MM.1S (cell line): ENCODE results near the gene NACA2.

Source experiments
- DNase-seq: peaks from one replicate; pipeline ENCODE4 v3.0.0-alpha.2; 2015
- H2AFZ ChIP-seq: fragments of 300-600 bp; sonication (generic); 2 replicates; pipeline ENCODE4 v1.6.0; 2016; ENCODE audit warnings: antibody characterized with exemption, low read length
- H3F3A ChIP-seq: fragments of 300-600 bp; sonication (generic); 2 replicates; pipeline ENCODE4 v1.6.1; 2016; ENCODE audit warnings: mild to moderate bottlenecking, antibody characterized with exemption, low read length, moderate library complexity, mixed read lengths; ENCODE audit not compliant: insufficient read depth
- H3K27ac ChIP-seq: fragments of 300-600 bp; sonication (generic); 2 replicates; pipeline ENCODE4 v1.5.1; 2016; ENCODE audit warnings: mild to moderate bottlenecking, low read length
- H3K27me3 ChIP-seq: fragments of 300-600 bp; sonication (generic); replicated peaks from 2 replicates; pipeline ENCODE4 v1.6.0; 2016; ENCODE audit warnings: low read length; ENCODE audit not compliant: insufficient read depth
- H3K36me3 ChIP-seq: fragments of 300-600 bp; sonication (generic); replicated peaks from 2 replicates; pipeline ENCODE4 v1.6.1; 2016; ENCODE audit warnings: mild to moderate bottlenecking, low read length, mixed read lengths; ENCODE audit not compliant: insufficient read depth
- H3K4me1 ChIP-seq: fragments of 300-600 bp; sonication (generic); 2 replicates; pipeline ENCODE4 v1.6.1; 2016; ENCODE audit warnings: low read length, mixed read lengths
- H3K4me2 ChIP-seq: fragments of 300-600 bp; sonication (generic); 2 replicates; pipeline ENCODE4 v1.6.0; 2016; ENCODE audit warnings: low read depth, low read length
- H3K4me3 ChIP-seq: fragments of 300-600 bp; sonication (generic); 2 replicates; pipeline ENCODE4 v1.5.1; 2016; ENCODE audit warnings: low read length, mixed read lengths
- H3K79me2 ChIP-seq: fragments of 300-600 bp; sonication (generic); 2 replicates; pipeline ENCODE4 v1.6.1; 2016; ENCODE audit warnings: mixed run types, low read length, mixed read lengths
- H3K9ac ChIP-seq: fragments of 300-600 bp; sonication (generic); 2 replicates; pipeline ENCODE4 v1.6.1; 2016; ENCODE audit warnings: low read length, mixed read lengths
- H3K9me2 ChIP-seq: fragments of 300-600 bp; sonication (generic); replicated peaks from 2 replicates; pipeline ENCODE4 v1.6.1; 2016; ENCODE audit warnings: mild to moderate bottlenecking, low read length, mixed read lengths; ENCODE audit not compliant: insufficient read depth
- H3K9me3 ChIP-seq: fragments of 300-600 bp; sonication (generic); replicated peaks from 2 replicates; pipeline ENCODE4 v1.6.1; 2016; ENCODE audit warnings: mild to moderate bottlenecking, low read length, mixed read lengths; ENCODE audit not compliant: insufficient read depth
- H4K20me1 ChIP-seq: fragments of 300-600 bp; sonication (generic); 2 replicates; pipeline ENCODE4 v1.6.1; 2016; ENCODE audit warnings: mild to moderate bottlenecking, low read length, moderate library complexity, mixed read lengths; ENCODE audit not compliant: insufficient read depth
- EZH2 ChIP-seq: fragments of 300-600 bp; sonication (generic); optimal IDR thresholded peaks from 2 replicates; pipeline ENCODE3; 2017; ENCODE audit warnings: low read depth, mild to moderate bottlenecking, antibody characterized with exemption, low read length, mixed read lengths
- EZH2phosphoT487 ChIP-seq: fragments of 300-600 bp; sonication (generic); IDR thresholded peaks from 2 replicates; pipeline ENCODE4 v1.6.1; 2018; ENCODE audit warnings: antibody characterized with exemption, low read length
- TF ChIP-seq, protein P1 (sequence below): fragments of 300-600 bp; sonication (generic); IDR thresholded peaks from 2 replicates; pipeline ENCODE4 v1.5.1; 2016; ENCODE audit warnings: antibody characterized with exemption, low read length, mixed read lengths

Gene NACA2

GRCh38 chr17:61578645-61579044 lies 12.4 kb downstream of the NACA2 start:
- H4K20me1 ChIP-seq = no peaks in the 10 kb centered on the region
- no peak overlapping the region for H3K4me3 ChIP-seq
- no peak for DNase-seq
- H3K27me3 ChIP-seq = no peaks in the 10 kb centered on the region
- H3K36me3 ChIP-seq = no peaks in the 10 kb centered on the region
- no peaks in the 10 kb centered on the region for H3K79me2 ChIP-seq
- no peak overlapping the region for H2AFZ ChIP-seq
- no peaks in the 10 kb centered on the region for H3K9me2 ChIP-seq
- TF ChIP-seq, protein P1, sequence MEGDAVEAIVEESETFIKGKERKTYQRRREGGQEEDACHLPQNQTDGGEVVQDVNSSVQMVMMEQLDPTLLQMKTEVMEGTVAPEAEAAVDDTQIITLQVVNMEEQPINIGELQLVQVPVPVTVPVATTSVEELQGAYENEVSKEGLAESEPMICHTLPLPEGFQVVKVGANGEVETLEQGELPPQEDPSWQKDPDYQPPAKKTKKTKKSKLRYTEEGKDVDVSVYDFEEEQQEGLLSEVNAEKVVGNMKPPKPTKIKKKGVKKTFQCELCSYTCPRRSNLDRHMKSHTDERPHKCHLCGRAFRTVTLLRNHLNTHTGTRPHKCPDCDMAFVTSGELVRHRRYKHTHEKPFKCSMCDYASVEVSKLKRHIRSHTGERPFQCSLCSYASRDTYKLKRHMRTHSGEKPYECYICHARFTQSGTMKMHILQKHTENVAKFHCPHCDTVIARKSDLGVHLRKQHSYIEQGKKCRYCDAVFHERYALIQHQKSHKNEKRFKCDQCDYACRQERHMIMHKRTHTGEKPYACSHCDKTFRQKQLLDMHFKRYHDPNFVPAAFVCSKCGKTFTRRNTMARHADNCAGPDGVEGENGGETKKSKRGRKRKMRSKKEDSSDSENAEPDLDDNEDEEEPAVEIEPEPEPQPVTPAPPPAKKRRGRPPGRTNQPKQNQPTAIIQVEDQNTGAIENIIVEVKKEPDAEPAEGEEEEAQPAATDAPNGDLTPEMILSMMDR = no peak
- TF ChIP-seq EZH2 (no peak), EZH2phosphoT487 (no peak)
- H3F3A ChIP-seq = no peaks in the 10 kb centered on the region
- no peaks in the 10 kb centered on the region for H3K4me1 ChIP-seq
- no peak overlapping the region for H3K27ac ChIP-seq
- no peaks in the 10 kb centered on the region for H3K9me3 ChIP-seq
- H3K4me2 ChIP-seq = no peak overlapping the region
- no peak overlapping the region for H3K9ac ChIP-seq

DNA sequence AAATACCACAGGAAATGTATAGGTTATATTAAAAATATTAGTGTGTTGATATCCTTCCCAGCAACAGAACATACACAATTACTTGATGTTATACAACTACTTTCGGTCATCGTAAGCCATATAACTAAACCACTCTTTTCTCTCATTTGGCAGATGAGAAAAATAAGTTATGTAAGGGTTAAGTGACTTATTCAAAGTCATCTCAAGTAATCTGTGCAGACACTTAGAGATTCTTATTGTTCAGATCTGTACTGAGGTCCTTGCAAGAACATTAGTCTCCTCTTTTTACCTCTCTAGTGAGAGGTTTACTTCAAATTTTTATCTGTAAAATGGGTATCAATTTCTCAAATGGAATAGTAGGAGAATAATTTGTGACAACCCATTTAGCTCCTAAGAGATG lies 15.0 kb downstream of the NACA2 start:
- DNase-seq = no peak
- Histone ChIP-seq H3K27me3 (no peaks in the 10 kb centered on the region), H4K20me1 (no peaks in the 10 kb centered on the region), H3K4me1 (no peaks in the 10 kb centered on the region), H2AFZ (no peak overlapping the region), H3K4me3 (no peak overlapping the region), H3K9me2 (no peaks in the 10 kb centered on the region), H3K9ac (no peak overlapping the region), H3K79me2 (no peaks in the 10 kb centered on the region), H3K27ac (no peak overlapping the region), H3K36me3 (no peaks in the 10 kb centered on the region), H3K9me3 (no peaks in the 10 kb centered on the region), H3F3A (no peaks in the 10 kb centered on the region), H3K4me2 (no peak overlapping the region)
- TF ChIP-seq, protein P1 = no peak
- no peak for TF ChIP-seq EZH2phosphoT487
- TF ChIP-seq EZH2 = no peak

DNA sequence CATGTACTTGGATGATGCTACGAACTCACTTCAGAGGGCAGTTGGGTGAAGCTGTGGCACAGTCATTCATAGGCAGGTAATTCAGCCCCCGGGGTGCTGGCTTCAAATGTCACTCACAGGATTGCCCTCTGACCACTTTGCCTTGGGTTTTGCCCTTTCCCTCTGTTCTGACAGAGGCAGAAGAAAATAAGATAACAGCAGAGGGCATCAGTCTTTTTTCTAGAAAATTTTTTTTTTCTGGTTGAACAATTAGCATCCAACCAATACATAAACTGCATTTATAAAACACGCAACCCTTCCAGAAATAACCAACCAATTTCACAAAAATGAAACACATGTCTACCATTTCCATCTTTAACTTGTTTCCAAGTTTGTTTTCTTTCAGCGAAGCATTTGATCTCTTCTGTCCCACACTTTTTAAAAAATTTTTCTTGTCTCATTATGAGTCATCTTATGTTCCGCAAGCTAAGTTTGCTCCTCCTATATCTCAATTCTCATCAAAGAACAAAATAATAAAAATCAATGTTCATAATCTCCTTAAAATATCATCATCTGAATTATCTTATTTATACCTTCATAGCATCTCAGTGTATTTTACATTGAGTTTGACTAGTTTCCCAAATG lies 15.6 kb downstream of the NACA2 start:
- no peak for DNase-seq
- Histone ChIP-seq H3K9me2 (no peaks in the 10 kb centered on the region), H3K4me3 (no peak overlapping the region), H3K4me1 (no peaks in the 10 kb centered on the region), H3F3A (no peaks in the 10 kb centered on the region), H3K27me3 (no peaks in the 10 kb centered on the region), H3K4me2 (no peak overlapping the region), H3K36me3 (no peaks in the 10 kb centered on the region), H2AFZ (no peak overlapping the region), H4K20me1 (no peaks in the 10 kb centered on the region), H3K27ac (no peak overlapping the region), H3K9ac (no peak overlapping the region), H3K79me2 (no peaks in the 10 kb centered on the region), H3K9me3 (no peaks in the 10 kb centered on the region)
- TF ChIP-seq, protein P1 = no peak
- TF ChIP-seq EZH2 (no peak), EZH2phosphoT487 (no peak)
